Measurements from ENCODE around the gene TACC3.

Gene TACC3

GRCh38 chr4:1766106-1767060 is 45.1 kb downstream of the TACC3 start (continued):
- TF ChIP-seq ZNF654 (tag by site-specific recombination; IDR thresholded peaks at IDR 0.05; ENCODE audit: low read depth) (no peak), ZBTB48 (tag by site-specific recombination; IDR thresholded peaks at IDR 0.05) (no peak), BCL11B (tag by site-specific recombination; IDR thresholded peaks at IDR 0.05; ENCODE audit: low read depth) (peak; percentile 83), ZNF211 (tag by site-specific recombination; IDR thresholded peaks at IDR 0.05; ENCODE audit: low read depth) (no peak), HIC1 (tag by site-specific recombination; IDR thresholded peaks at IDR 0.05) (peak; percentile 10), ZNF501 (tag by site-specific recombination; IDR thresholded peaks at IDR 0.05) (no peak), ZNF518A (tag by site-specific recombination; conservative IDR thresholded peaks at IDR 0.05; ENCODE audit: low read depth) (no peak), SCRT2 (tag by site-specific recombination; IDR thresholded peaks at IDR 0.05) (no peak), ZNF596 (tag by site-specific recombination; IDR thresholded peaks at IDR 0.05) (no peak), HOXA7 (CRISPR knock-in tag; IDR thresholded peaks at IDR 0.05; ENCODE audit: borderline replicate concordance) (no peak), EGR2 (tag by site-specific recombination; IDR thresholded peaks at IDR 0.05; ENCODE audit: low read depth) (no peak), ZNF398 (tag by site-specific recombination; IDR thresholded peaks at IDR 0.05) (no peak), BCL11A (tag by site-specific recombination; IDR thresholded peaks at IDR 0.05; ENCODE audit: low read depth) (no peak), KLF10 (tag by site-specific recombination; IDR thresholded peaks at IDR 0.05) (no peak), ZNF626 (tag by site-specific recombination; IDR thresholded peaks at IDR 0.05) (no peak), ZBTB26 (tag by site-specific recombination; optimal IDR thresholded peaks at IDR 0.05) (peak; percentile 26), GLIS1 (tag by site-specific recombination; IDR thresholded peaks at IDR 0.05) (peak; percentile 71), ZNF274 (IDR thresholded peaks at IDR 0.05; ENCODE audit: low read length) (no peak), ZNF274 (tag by site-specific recombination; IDR thresholded peaks at IDR 0.05; ENCODE audit: borderline replicate concordance) (no peak), ZNF266 (tag by site-specific recombination; IDR thresholded peaks at IDR 0.05; ENCODE audit: low read depth) (no peak), ZBTB11 (tag by site-specific recombination; conservative IDR thresholded peaks at IDR 0.05; ENCODE audit: low read depth) (no peak), ZNF530 (tag by site-specific recombination; IDR thresholded peaks at IDR 0.05; ENCODE audit: low read depth) (no peak), SP3 (tag by site-specific recombination; IDR thresholded peaks at IDR 0.05) (no peak)
- TF ChIP-seq, protein P1, sequence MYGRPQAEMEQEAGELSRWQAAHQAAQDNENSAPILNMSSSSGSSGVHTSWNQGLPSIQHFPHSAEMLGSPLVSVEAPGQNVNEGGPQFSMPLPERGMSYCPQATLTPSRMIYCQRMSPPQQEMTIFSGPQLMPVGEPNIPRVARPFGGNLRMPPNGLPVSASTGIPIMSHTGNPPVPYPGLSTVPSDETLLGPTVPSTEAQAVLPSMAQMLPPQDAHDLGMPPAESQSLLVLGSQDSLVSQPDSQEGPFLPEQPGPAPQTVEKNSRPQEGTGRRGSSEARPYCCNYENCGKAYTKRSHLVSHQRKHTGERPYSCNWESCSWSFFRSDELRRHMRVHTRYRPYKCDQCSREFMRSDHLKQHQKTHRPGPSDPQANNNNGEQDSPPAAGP (tag by site-specific recombination; IDR thresholded peaks at IDR 0.05), result 0 out of 2 replicates have a peak, but pooled peaks have one; percentile 20

Measured in HEK293 (cell line).